GM21515 (cell line): ENCODE data around the gene CGA.
A peak's percentile ranks its signal among the peaks of the same experiment; 100 is the strongest.

Experiments
- ATAC-seq: cut with Tn5 transposase; IDR thresholded peaks from one replicate; pipeline ENCODE4 v1.9.1; 2021; ENCODE audit not compliant: unreplicated experiment

Gene CGA

GRCh38 chr6:87089135-87089534, 5.8 kb downstream of the CGA start:
- ATAC-seq: no peak

- ATAC-seq: no peak
Observed at GRCh38 chr6:87088076-87088475, 6.8 kb downstream of the CGA start.

GRCh38 chr6:87082160-87082721, 12.7 kb downstream of the CGA start:
- ATAC-seq: no peak

- ATAC-seq: peak; percentile 66
Observed at GRCh38 chr6:87078983-87079616, 15.8 kb downstream of the CGA start.

GRCh38 chr6:87075168-87075567, 19.7 kb downstream of the CGA start:
- ATAC-seq: no peak

- ATAC-seq: no peak
Observed at GRCh38 chr6:87074101-87074621, 20.7 kb downstream of the CGA start.

- ATAC-seq: no peak
Observed at GRCh38 chr6:87071683-87072082, 23.2 kb downstream of the CGA start.

GRCh38 chr6:87070741-87071140, 24.2 kb downstream of the CGA start:
- ATAC-seq: no peak

GRCh38 chr6:87068795-87069194, 26.1 kb downstream of the CGA start:
- ATAC-seq: no peak

- no peak for ATAC-seq
Observed at GRCh38 chr6:87066449-87067333, 28.2 kb downstream of the CGA start.

GRCh38 chr6:87065117-87065516, 29.8 kb downstream of the CGA start:
- no peak for ATAC-seq

GRCh38 chr6:87059943-87060342, 35.0 kb downstream of the CGA start:
- no peak for ATAC-seq

GRCh38 chr6:87054143-87054833, 40.6 kb downstream of the CGA start:
- no peak for ATAC-seq

GRCh38 chr6:87053312-87053711, 41.6 kb downstream of the CGA start:
- ATAC-seq: no peak

- no peak for ATAC-seq
Observed at GRCh38 chr6:87049779-87050178, 45.1 kb downstream of the CGA start.

- ATAC-seq: no peak
Observed at GRCh38 chr6:87045521-87046075, 49.3 kb downstream of the CGA start.

- no peak for ATAC-seq
Observed at GRCh38 chr6:87040729-87041128, 54.2 kb downstream of the CGA start.
